SU-DHL-6 (cell line): ENCODE data around the gene WFIKKN2.

Experiments
- EZH2phosphoT487 ChIP-seq: fragments of 200-600 bp; sonication (generic), shearing (Covaris generic); conservative IDR thresholded peaks from 2 replicates; pipeline ENCODE4 v1.6.1; 2018; ENCODE audit warnings: mild to moderate bottlenecking, antibody characterized with exemption, low read length, moderate library complexity, mixed read lengths
- TF ChIP-seq, protein P1 (sequence below): fragments of 200-600 bp; sonication (generic); IDR thresholded peaks from one replicate; pipeline ENCODE4 v1.5.1; 2017; ENCODE audit warnings: antibody characterized with exemption, mild to moderate bottlenecking, low read length, moderate library complexity; ENCODE audit not compliant: insufficient read depth, poor library complexity, severe bottlenecking

- TF ChIP-seq, protein P1, sequence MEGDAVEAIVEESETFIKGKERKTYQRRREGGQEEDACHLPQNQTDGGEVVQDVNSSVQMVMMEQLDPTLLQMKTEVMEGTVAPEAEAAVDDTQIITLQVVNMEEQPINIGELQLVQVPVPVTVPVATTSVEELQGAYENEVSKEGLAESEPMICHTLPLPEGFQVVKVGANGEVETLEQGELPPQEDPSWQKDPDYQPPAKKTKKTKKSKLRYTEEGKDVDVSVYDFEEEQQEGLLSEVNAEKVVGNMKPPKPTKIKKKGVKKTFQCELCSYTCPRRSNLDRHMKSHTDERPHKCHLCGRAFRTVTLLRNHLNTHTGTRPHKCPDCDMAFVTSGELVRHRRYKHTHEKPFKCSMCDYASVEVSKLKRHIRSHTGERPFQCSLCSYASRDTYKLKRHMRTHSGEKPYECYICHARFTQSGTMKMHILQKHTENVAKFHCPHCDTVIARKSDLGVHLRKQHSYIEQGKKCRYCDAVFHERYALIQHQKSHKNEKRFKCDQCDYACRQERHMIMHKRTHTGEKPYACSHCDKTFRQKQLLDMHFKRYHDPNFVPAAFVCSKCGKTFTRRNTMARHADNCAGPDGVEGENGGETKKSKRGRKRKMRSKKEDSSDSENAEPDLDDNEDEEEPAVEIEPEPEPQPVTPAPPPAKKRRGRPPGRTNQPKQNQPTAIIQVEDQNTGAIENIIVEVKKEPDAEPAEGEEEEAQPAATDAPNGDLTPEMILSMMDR, result no peak
- TF ChIP-seq EZH2phosphoT487, result no peak
Observed at GRCh38 chr17:50842506-50843149, 7.2 kb downstream of the WFIKKN2 start.
